Measurements from ENCODE around the gene KLHL1.

KLHL1 gene

DNA sequence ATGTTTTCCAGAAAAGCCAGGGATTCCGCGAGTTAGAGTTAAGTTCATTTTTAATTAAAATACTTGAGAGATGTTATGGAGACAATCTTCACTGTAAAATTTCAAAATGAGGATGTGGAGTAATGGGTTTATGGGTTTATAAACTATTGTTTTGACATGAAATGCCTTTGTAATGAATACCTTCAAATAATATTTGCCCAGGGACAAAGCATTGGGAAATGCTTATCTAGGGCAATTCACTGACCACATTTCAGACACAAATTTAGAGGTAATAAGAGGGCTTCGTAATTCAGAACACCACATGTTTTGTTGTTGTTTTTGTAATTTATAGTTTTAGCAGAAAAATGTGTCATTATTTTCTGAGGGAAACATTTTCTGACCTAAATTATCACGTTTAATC is 241.7 kb downstream of the KLHL1 start:
- no peak for DNase-seq

DNA sequence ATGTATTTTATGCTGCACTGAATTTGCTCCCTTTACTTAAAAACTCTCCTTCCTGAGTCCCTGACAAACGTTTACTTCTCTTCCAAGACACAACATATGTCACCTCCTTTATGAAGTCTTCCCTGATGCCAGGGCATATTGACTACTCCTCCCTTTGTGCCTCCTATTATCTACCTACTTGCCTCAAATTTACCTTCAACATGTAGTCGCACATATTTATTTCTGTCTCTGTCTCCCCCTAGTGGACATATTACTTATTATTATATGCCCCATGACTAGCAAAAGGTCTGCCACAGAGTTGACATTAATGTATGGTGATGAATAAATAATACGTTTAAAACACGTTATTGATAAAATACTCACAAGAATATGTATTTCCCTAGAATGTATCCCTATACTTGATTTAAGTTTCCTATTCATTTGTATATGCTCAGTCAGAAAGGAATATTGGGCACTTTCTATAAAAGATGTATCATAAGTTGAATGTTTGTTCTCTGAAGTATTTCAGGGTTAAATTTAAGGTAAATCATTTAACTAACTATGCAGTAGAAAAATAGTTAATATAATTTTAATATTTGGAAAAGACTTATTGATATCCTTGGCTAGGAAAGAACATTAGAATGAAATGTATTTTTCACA is 250.9 kb downstream of the KLHL1 start:
- DNase-seq = peak; percentile 5 to 67

DNA sequence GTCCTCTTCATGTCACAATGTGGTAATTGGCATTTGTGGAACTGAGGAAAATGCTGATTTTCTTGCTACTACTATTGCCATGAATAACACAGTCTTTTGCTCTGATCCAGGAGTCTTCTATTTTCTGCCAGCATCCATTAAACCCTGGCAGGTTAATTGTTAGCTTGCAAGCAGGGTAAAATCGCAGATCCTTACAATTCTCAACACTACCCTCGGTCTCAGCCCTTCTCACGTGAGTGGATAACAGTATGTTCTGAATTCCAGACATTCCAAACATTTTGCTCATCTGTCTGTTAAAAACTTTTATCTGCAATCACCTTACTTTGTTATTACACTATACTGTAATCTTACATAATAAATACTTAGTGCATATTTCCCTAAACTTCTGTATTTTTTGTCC is 251.9 kb downstream of the KLHL1 start:
- no peak for DNase-seq

DNA sequence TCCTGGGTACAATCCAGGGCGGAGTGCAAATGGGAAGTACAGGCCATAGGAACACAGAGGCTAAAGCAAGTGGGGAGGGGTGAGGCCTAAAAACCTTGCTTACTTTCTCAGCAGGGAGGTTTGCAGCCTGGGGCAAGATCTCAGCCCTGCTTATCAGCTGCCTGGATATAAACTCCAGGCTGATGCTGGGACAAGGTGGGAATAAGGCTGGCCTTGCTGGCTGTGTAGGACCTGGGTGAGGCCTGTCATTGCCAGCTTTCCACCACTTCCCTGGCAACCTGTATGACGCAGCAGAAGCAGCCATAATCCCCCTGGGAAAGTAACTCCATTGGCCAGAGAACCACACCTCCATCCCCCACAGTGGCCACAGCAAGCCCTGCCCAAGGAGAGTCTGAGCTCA is 279.7 kb downstream of the KLHL1 start:
- DNase-seq = no peak

DNA sequence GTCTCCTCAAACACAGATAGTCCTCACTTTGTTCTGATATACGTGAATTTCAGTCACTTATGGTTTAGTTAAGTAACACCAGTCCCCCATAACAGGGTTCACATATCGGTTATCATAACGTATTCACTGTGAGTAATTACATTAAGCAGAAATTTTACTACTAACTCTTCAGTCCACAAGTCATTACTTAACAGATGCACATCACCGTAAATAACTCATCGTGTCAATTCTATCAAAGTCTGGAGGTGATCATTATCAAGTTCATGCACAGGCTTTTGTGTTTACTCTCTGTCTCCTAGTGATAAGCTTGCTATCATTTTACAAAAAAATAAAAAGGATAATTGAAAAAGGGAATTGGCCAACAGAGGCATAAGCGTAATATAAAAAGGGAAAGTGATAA is 288.1 kb downstream of the KLHL1 start:
- DNase-seq = no peak

DNA sequence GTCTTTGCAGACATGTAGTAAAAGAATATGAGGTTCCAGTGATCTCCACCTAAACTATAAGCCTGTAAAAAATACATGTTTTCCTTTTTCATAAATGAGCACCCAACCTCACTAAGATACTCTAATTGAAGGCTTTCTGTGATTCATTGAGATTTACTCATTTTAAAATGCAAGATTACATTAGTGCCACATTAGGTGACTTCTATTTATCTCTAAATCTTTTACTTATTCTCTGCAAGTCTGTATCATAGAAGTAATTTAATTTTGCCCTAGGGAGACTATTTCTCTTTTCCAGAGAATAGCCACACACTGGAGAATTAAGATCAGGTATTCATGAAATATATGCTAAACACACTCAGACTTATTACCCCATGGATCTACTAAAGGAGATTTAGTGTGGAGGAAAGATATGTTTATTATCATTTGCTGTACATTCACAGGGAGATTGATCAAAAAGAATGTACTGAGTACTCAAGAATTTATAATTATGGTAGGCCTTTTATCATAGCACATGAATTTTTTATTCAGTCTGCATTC is 290.9 kb downstream of the KLHL1 start:
- DNase-seq = no peak

DNA sequence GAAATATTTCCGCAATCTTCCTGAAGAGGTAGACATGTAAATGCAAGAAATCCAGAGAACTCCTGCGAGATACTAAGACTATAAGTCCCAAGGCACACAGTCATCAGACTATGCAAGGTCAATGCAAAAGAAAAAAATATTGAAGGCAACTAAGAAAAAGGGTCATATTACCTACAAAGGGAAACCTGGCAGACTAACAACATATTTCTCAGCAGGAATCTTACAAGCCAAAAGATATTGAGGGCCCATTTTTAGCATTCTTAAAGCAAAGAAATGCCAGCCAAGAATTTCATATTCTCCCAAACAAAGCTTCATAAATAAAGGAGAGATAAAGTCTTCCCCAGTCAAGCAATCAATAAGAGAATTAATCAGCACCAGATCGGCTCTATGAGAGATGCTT is 299.1 kb downstream of the KLHL1 start:
- no peak for DNase-seq

DNA sequence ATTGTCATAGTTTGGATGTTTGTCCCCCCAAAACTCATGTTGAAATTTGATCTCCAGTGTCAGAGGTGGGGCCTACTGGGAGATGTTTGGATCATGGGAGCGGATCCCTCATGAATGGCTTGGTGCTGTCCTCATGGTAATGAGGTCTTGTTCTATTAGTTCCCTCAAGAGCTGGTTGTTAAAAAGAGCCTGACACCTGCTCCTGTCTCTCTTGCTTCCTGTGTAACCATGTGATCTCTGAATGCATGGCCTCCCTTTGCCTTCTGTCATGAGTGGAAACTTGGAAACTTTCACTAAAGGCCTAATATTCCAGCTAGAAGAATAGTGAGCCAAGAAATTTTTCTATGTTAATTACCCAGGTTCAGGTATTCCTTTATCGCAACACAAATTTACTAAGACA is 312.0 kb downstream of the KLHL1 start:
- no peak for DNase-seq

DNA sequence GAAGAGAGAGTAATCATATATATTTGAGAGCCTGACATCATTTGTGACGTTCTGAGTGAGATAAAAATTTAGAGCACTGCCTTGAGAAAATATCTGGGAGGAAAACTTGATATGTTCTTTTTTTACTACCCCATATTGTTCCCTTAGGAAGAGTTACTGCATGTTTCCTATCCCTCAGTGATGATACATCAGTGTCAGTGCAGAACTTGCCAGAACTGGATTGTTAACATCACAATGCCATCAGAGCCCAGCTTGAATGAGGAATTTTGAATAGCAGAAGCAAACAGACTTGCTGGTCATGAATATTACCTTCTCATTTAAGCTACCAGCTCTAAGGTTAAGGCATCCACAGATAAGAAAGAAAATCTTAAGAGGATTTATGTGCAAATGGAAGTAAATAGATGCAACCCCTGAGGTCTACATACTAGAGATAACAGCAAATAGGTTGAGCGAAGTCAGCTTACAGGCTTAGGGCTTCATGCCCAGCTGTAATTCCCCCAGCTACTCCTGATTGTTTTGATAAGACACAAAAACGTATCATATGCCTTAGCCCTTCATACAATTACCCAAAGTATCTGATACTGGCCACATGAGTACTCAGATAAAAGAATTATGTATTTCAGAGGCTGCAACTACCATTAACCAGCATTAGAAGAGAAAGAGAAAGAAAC is 314.3 kb downstream of the KLHL1 start:
- DNase-seq = no peak

DNA sequence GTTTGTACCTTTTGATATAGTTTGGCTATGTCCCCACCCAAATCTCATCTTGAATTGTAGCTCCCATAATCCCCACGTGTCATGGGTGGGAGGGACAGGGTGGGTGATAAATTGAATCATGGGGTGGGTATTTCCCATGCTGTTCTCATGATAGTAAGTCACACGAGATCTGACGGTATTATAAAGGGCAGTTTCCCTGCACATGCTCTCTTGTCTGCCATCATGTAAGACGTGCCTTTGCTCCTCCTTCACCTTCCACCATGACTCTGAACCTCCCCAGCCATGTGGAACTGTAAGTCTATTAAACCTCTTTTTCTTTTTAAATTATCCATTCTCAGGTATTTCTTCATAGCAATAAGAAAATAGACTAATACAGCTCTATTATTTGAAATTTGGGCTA is 331.3 kb downstream of the KLHL1 start:
- DNase-seq = no peak

DNA sequence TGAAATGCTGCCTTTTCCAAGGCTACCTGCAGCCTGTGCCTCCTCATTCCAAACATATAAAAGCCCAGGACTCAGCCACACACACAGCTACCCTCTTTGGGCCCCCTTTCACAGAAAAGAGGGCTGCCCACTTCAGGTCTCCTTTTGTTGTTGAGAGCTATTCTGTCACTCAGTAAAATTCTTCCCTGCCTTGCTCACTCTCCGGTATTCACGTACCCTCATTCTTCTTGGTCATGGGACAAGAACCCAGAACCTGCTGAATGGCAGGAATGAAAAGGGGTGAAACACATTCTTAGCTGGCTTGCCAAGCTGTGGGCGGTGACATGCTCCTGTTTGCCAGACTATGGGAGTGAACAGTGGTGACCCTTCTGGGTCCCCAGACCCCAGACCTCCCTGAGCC is 338.6 kb downstream of the KLHL1 start:
- no peak for DNase-seq

DNA sequence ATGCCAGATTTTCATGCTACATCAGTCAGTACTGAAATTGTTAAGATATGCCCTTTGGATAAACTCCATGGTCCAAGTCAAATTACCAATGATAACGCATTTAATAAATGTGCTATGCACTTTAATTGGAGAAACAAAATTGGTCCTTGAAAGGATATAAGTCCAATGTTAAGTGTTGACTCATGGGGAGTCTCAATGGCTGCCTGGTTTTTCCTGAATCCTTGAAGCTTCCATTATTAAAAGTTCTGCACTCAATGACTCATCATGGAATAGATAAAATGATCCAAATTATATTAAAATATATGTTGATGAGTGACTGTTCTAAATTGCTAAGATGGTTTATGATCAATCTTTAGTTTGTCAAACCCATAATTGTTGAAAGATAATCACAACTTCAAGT is 346.7 kb downstream of the KLHL1 start:
- no peak for DNase-seq

DNA sequence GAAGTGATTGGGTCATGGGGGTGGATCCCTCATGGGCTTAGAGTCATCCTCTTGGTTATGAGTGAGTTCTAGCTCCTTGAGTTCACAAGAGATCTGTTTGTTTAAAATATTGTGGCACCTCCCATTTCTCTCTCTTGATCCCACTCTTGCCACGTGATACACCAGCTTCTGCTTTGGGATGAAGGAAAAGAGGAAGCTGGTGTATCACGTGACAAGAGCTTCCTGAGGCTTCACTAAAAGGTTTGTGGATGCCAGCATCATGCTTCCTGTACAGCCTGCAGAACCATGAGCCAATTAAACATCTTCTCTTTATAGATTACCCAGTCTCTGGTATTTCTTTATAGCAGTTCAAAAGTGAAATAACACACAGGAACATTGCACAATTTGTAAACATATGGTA is 353.2 kb downstream of the KLHL1 start:
- no peak for DNase-seq

DNA sequence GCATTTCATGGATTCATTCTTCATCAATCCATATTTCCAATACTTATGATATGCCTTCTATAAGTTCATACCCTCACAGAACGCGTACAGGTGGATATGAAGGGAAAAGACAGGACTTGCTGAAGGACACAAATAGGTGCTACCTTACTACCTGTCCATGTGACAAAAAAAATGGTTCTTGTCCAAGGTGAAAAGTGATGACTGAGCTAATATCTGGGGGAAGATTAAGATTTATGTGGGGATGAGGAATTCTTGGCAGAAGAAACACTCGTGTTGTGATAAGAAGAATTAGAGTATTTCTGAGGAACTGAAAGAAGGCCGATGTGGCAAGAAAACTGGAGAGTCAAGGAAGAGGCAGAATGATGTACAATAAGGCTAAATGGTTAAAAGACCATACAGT is 357.0 kb downstream of the KLHL1 start:
- DNase-seq = no peak

DNA sequence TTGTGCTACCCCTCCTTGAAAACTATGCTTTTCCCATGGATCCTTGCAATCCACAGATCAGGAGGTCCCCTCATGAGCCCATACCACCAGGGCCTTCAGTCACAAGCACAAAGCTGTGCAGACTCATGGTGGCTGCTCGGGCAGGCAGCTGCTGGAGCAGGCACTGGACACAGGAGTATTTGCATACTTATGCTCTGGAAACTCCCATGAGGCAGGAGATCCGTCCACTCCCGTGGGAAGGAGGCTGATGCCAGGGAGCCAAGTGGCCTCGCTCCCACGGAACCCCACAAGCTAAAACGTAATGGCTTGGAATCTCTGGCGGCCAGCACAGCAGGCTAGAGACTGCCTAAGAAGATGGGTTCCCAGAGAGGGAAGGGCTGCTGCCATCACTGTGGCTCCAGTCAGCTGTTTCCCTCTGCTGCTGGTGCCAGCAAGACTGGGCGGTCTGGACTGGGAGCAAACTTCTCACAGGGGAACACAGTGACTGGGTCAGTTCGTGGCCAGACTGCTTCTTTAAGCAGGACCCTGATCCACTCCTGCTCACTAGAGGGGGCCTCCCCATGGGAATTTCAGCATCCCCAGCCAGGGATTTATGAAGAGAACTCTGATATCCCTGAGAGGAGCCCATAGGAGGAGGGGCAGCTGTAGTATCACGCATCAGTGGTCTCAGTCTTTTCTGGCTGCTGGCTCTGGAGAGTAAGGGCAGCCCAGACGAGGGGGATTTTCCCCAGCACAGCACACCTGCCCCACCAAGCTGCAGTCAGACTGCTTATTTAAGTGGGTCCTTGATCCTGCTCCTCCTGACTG is 370.9 kb downstream of the KLHL1 start:
- DNase-seq = no peak

DNA sequence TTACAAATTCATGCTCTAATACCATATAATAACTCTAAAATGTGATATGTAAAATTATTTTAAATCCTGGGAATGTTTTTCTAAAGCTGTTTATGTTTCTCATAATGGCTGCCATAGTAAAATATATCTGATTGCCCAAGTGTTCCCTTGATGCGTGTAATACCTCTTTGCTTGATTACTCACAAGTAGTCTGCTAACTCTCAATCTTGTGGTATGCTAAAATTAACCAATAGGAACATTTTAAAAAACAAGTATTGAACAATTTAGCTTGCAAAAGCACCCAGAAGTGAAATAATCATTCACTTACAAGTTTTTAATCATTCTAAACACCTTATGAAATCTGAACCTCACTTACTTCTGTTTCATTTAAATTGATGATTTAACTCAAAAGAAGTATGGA is 386.6 kb downstream of the KLHL1 start:
- DNase-seq = no peak

DNA sequence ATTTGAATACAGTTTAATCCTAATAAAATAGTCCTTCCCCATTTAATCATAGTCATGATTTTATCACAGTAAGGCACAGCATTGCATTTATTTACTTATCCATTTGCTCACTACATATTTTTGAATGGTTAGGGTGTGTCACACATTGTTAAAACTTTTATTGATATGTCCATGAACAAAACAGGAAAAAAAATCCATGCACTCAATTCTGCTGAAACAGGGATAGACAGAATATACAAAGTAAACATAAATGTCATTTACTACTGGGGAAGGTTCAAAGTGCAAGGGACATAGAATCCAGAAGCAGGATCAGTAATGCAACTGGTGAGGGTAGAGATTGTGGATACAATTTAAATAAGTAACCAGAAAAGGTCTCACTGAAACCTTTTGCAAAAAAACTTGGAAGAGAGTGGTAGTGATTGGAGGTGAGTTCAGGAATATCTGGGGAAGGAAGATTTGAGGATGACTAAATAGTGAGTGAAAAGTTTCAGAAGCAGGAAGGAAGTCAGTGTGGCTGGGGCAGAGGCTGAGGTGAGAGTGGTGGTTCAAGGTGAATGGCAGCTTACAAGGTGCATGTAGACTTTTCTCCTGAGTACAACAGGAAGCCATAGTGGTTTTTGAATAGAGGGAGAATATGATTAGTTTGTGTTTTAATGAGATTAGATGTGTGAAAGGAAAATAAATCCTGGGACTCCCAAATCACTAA is 387.8 kb downstream of the KLHL1 start:
- no peak for DNase-seq

DNA sequence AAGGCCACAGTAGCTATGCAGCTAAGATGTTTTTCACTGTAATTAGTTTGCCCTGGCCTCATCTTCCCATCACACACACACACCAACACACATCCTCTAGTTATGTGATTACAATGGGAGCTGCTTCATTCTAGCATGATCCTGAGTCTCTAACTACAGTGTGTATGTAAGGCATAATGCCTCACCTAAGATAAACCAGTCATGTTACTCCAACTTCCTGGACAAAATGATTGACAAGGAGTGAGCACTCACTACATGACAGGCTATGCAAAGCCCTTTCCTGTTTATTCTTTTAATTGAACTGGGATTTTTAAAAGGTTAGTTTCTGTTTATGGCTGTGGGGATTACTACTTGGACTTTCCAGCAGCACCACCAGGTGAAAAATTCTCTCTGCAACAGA is 401.4 kb downstream of the KLHL1 start:
- no peak for DNase-seq

DNA sequence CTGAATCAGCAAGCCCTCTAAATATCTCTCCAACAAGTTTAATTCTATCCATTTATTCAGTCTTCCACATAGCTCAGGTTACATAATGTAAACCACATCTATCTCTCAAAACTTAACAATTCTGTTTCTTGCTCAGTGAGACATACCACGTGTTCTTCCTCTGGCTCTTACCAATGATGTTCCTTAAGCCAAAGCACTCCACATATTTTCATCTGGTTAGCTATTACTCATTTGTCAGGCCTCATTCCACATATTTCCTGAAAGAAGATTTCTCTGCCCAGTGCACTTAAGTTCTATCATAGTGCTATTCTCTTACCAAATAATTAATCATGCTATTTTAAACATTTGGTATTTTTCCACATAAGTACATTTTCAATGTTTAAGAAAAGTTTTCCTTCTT is 403.9 kb downstream of the KLHL1 start:
- no peak for DNase-seq

DNA sequence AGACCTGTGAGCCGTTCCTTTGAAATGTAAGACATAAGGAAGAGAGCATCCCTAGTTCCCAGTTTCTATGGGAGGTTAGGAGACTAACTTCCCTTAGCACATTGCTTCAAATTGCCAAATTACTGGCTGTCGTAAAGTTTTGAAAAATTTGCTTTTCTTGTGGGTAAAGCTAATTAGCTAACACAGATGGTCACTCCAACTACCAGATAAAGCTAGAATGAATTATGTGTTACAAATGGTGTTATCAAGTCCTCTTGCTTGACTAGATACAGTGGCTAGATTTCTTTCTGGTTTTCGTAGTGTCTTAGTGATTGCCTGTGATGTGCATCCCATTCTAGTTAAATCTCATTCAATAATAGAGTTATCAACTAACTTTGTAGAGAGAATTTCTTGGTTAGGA is 417.3 kb downstream of the KLHL1 start:
- no peak for DNase-seq

DNA sequence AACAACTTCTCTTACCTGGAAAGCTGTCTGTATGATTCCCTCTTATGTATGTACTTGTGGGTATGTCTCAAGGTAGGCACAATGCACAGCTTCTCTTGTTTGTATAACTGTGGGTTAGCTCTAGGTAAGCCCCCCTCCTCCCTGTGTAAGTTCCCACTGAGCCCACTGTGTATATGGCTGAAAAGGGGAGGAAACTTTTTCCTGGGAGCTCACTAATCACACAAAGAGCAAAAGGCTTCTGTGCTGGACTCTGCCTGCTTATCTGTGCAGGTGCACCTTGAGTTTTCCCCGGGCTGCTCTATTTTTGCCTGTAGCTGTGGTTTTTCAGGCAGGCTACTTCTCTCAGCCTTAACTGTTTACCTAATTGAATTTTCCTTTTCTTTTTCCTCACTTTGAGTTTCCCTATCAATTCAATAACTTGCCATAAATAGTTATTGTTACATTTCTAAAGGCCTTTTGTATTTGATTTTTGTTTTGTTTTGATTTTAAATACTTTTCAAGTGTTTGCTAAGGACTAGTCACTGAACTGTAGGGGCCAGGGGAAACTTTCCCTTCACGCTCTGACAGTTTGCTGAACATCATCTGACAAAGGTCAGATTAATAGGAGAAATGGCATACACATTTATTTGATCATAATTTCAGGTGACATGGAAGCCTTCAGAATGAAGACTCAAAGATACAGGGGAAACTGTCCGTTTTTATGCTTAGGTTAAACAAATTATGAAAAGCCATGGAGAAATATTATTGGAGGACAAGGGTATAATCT is 424.1 kb downstream of the KLHL1 start:
- no peak for DNase-seq

DNA sequence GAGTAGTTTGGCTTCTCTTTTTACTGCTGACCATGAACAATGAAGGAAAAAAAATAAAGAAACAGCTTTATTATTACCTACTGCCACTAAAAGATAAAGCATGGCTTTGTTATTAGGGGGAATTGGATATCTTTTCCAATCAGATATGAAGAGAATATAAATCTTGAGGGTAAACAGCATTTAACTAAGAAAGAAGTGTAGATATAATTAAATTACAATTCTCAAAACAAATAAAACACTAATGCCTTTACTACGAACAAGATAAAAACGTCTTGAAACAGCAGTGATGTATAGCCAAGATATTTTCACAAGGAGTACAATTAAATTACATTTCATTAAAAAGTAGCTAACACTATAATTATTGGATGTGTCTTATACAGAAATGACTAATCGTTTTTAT is 426.5 kb downstream of the KLHL1 start:
- no peak for DNase-seq

DNA sequence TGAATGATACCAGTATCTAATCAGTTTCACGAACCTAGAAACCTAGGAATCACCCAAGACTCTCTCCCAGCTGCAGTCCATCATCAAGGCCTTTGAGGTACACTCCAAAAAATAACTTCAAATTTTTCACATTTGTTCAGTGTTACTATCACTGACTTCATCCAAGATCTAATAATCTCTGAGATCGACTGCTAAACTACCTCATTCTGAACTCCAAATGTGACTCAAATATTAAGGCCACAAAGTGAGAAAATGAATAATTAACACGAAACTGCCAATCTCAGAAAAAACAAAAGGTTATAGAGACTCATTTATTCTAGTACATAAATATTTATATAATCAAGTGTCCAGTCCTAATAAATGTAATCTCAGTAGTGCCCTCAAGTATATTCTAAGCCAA is 430.9 kb downstream of the KLHL1 start:
- no peak for DNase-seq
